Activated CD4-positive, alpha-beta T cell treated with anti-CD3 and anti-CD28 coated beads for 48 hours (primary cell): ENCODE measurements around the gene DNAJC15.
"Not testable (repeated sequence)": the region's sequence is repeated elsewhere in the genome, so short reads cannot be mapped to it uniquely, and the experiment has no call there.

Source experiments
- DNase-seq: peaks from one replicate; pipeline ENCODE4 v3.0.0-alpha.2; 2020

DNAJC15 gene

DNA sequence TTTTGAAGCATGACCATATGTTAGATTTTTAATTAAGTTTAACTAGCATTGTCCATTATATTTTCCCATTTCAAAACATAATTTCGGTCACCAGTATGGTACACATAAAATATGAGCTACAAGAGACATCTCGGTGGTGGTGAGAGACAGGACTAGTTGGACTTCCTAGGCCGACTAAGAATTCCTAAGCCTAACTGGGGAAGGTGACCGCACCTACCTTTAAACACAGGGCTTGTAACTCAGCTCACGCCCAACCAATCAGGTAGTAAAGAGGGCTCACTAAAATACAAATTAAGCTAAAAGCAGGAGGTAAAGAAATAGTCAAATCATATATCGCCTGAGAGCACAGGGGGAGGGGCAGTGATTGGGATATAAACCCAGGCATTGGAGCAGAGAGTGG, 22.9 kb downstream of the DNAJC15 start:
- DNase-seq = no peak

GRCh38 chr13:43054803-43055802, 31.7 kb downstream of the DNAJC15 start:
- no peak for DNase-seq

GRCh38 chr13:43057653-43058317, 34.4 kb downstream of the DNAJC15 start:
- peak; percentile 28 for DNase-seq

GRCh38 chr13:43058318-43058674, 34.9 kb downstream of the DNAJC15 start:
- DNase-seq = peak; percentile 32

GRCh38 chr13:43058831-43059230, 35.4 kb downstream of the DNAJC15 start:
- DNase-seq = no peak

DNA sequence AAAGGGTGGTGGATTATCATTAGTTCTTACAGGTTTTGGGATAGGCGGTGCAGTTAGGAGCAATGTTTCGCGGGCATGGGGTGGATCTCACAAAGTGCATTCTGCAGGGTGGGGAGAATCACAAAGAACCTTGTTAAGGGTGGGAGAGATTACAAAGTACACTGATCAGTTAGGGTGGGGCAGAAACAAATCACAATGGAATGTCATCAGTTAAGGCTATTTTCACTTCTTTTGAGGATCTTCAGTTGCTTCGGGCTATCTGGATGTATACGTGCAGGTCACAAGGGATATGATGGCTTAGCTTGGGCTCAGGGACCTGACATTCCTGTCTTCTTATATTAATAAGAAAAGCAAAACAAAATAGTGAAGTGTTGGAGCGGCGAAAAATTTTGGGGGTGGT, 36.4 kb downstream of the DNAJC15 start:
- DNase-seq = not testable (repeated sequence)

DNA sequence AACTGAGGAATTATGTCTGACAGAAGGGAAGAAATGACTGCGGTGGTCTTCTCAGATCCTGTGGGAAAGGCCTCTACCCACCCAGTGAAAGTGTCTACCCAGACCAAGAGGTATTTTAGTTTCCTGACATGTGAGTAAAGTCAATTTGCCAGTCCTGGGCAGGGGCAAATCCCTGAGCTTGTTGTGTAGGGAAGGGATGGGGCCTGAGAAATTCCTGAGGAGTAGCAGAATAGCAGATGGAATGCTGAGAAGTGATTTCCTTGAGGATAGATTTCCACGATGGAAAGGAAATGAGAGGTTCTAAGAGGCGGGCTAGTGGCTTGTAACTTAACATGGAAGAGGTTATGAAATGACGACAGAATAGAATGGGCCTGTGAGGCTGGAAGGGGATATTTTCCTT, 37.4 kb downstream of the DNAJC15 start:
- DNase-seq = not testable (repeated sequence)

- DNase-seq = peak; percentile 32
These were observed 38.3 kb downstream of the DNAJC15 start for GRCh38 chr13:43061496-43062280.

DNA sequence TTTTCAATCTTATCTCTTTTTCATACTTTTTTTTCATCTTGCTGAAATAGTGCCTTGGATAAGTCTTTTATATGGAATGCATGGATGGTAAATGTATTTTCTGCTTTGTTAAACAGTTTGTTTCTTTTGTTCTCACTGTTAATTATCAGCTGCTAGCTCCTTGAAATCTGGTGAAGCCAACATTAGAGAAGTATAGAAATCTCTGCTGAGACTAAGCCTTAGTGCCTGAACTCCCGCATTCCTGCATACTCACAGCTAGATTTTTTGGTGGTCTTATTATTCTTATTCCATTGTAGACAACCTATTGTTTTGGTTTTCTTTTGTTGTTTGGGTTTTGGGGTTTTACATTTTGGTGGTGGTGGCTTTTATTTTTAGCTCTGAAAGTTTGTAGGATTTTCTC, 48.4 kb downstream of the DNAJC15 start:
- DNase-seq = no peak

DNA sequence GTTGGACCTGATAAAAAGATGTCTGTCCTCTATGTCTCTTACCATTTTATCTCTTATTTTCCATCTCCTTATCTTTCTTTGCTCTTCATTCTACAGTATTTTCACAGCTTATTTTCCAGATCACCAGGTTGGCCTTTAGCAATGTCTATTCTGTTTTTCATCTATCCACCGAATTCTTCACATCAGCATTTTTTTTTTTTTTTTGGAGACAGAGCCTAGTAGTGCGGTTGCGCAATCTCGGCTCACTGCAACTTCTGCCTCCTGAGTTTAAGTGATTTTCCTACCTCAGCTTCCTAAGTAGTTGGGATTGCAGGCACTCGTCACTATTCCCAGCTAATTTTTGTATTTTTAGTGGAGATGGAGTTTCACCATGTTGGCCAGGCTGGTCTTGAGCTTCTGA, 49.0 kb downstream of the DNAJC15 start:
- DNase-seq = no peak

GRCh38 chr13:43074824-43075510, 51.6 kb downstream of the DNAJC15 start:
- DNase-seq = no peak

GRCh38 chr13:43075511-43075902, 52.1 kb downstream of the DNAJC15 start:
- not testable (repeated sequence) for DNase-seq

- no peak for DNase-seq
These were observed 53.7 kb downstream of the DNAJC15 start for GRCh38 chr13:43077046-43077445.

DNA sequence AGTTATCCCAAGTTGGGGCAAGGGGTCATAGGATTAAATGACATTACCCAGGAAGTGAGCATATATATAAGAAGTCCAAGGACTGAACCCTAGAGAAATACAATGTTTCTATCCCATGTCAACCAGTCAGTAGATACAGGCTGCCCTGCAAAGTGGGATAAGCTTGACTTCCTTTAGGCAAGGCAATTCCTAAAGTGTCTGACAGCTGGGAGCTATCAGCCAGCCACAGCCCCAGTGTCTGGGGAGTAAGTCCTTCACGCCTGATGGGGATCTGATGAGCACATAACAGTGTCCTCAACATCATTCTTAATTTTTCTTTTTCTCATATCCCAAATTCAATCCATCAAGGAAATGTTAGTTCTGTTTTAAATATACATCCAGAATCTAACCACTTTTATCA, 54.1 kb downstream of the DNAJC15 start:
- no peak for DNase-seq

DNA sequence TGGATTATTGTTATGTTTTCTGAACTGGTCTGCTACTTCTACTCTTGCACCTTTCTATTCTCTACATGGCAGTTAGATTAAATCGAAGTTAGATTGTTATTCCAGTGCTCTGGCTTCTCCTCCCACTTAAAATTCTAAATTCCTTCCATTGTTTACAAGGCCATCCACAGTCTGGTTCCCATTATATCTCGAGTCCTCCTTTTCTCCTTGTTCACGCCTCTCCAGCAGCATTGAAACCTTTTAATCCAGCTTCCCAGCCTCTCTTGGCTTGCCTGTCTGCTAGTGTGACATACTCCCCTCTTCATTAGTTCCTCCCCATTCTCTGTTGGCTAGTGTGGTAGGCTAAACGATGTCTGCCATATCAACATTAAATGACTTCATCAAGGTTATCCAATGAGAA, 54.5 kb downstream of the DNAJC15 start:
- DNase-seq = no peak

- no peak for DNase-seq
These were observed 55.0 kb downstream of the DNAJC15 start for GRCh38 chr13:43078399-43078798.

DNA sequence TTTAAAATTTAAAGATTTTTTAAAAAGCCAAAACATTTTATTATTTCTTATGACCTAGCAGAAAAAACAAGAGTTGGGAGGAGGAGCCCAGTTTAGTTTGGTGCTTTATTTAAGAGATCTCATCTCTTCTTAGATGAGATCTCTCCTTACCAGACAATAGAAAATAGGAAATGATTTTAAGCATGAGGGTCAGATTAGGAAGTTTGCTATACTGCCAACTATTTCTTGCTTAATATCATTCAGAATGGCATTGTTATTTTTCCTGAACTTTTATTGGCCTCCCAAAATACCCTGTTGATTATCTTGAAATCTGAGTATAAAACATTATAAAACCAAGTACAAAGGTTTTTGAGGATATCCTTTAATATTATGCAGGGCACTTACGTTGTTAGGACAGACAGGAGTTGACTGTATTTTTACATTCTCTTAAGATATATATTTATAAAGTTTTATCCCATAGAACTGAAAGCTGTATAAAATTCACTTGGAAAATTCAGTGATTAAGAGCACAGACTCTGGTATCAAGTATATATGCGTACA, 56.1 kb downstream of the DNAJC15 start:
- no peak for DNase-seq

DNA sequence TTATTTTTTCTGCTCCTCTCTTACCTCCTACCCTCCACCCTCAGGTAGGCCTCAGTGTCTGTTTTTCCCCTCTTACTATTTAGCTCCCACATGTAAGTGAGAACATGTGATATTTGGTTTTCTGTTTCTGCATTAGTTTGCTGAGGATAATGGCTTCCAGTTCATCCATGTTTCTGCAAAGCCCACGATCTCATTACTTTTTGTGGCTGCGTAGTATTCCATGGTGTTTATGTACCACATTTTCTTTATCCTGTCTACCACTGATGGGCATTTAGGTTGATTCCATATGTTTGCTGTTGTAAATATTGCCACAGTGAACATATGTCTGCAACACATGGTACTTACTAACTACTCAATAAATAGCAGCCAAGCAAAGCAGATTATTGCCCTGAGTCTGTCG, 56.8 kb downstream of the DNAJC15 start:
- no peak for DNase-seq

GRCh38 chr13:43081866-43082265, 58.5 kb downstream of the DNAJC15 start:
- no peak for DNase-seq

DNA sequence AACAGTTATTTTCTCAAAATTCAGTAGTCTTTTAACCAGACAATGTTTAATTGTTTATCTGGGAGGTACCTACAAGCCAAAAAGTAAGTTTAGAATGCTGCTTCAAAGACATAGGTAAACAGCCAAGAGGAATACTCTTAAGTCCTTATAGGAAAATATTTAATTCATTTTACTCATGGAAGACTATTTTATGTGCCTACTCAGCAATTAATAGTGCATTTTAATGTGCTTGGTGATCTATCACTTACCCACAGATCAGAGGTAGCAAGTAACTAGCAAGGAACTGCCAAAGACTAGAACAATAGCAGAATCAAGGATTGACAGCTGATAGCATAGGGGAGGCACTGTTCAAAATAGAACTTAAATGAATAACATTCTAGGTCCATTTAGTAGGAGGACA, 60.4 kb downstream of the DNAJC15 start:
- no peak for DNase-seq

DNA sequence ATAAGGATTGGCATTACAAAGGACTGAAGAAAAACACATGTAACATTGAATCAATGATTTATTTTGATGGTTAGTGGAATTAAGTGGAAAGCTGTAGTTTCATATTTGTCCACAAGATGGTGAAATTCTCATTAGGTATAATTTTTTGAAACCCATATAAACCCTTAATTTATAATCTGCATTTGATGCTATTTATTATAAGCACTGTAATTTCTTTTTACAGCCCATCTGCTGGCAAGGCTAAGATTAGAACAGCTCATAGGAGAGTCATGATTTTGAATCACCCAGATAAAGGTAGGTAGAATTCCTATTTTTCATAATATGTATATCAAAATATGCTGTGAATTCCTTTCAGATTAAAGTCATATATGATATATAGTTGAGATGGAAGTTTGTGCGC, 62.2 kb downstream of the DNAJC15 start:
- no peak for DNase-seq

GRCh38 chr13:43086181-43086580, 62.8 kb downstream of the DNAJC15 start:
- no peak for DNase-seq
